GM19468 (cell line): ENCODE data around the gene SLC22A13.
"Not testable (repeated sequence)": the region's sequence is repeated elsewhere in the genome, so short reads cannot be mapped to it uniquely, and the experiment has no call there.

Experiments
- ATAC-seq: cut with Tn5 transposase; IDR thresholded peaks from one replicate; pipeline ENCODE4 v1.9.1; 2021; ENCODE audit warnings: mild to moderate bottlenecking, moderate library complexity, moderate number of reproducible peaks; ENCODE audit not compliant: unreplicated experiment; ENCODE audit errors: extremely low read depth

The SLC22A13 gene

GRCh38 chr3:38260474-38260873 is 5.1 kb upstream of the SLC22A13 start:
- ATAC-seq: no peak

- ATAC-seq: no peak
Measured at GRCh38 chr3:38264353-38264771, 1.2 kb upstream of the SLC22A13 start.

DNA sequence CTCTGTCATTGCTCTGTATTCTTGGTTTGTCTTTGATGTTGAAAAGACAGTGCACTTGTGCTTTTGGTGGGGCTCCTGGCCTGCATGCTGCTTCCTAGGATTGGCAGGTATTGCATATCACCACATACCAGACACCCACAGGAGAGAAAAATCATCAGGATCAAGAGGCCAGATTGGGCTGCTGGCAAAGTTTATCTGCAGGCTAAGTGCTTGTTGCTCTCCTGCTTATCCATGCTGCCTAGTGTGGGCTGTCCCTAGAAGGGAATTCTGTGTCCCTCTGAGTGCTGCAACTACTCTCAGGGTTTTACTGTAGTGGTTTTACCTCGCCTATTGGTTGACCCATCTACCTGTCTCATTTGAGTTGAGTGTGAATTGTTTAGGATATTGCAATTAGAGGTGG is 833 bp upstream of the SLC22A13 start:
- ATAC-seq: no peak

DNA sequence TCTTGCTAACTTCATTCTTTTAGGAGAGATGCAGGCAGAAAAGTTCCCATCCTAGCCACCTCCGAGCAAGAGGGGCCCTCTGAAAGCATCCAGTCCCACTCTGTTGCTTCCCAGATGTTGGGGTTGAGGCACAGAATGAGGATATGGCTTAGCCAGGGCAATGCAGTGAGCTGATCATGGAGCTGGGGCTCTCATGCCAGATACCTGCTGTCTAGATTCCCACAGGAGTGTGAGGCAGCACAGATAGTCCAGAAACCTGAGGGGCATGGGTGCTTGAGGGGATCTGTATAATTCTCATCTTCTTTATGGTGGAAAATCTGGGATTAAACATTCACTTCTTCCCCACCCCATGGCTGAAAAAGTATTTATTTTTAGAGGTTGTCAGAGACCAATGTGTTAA is 1.2 kb downstream of the SLC22A13 start:
- no peak for ATAC-seq

DNA sequence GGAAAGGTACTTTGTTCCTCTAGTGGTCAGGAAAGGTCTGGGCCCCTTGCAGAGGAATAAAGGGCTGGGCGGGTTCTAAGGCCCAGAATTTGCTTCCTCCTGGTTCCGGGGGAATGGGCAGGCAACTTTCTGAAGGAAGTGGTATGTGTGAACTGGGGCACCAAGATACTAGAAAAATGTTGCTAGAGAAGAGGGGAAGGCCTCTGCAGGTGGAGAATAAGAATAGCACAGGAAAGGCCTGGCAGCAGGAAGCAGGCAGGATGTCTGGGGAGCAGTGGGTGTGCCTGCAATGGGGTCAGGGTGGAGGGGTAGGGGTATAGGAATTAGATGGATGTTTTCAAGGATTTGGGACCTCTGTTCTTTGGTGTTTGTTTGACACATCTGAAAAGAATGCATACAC is 2.0 kb downstream of the SLC22A13 start:
- ATAC-seq: no peak

- no peak for ATAC-seq
Measured at GRCh38 chr3:38268087-38268486, 2.5 kb downstream of the SLC22A13 start.

GRCh38 chr3:38268522-38268921 is 2.9 kb downstream of the SLC22A13 start:
- ATAC-seq: no peak

- no peak for ATAC-seq
Measured at GRCh38 chr3:38270606-38271005, 5.0 kb downstream of the SLC22A13 start.

DNA sequence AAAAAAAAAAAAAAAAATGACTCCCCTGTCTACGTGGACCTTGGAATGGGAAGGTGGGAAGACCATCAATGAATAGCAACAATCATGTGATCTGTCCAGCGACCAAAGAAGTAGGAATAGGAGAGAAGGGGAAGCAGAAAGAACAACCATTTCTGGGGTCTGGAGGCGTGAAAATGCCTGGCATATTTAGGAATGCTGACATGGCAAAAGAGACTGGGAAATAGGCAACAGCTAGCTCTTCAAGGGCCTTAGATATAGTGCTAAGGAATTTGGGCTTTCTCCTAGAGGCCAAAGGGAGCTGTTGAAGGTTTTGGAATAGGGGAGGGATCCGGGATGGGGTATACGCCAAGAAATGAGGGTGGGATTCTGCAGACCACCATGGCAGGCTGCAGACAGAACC is 5.9 kb downstream of the SLC22A13 start:
- no peak for ATAC-seq

DNA sequence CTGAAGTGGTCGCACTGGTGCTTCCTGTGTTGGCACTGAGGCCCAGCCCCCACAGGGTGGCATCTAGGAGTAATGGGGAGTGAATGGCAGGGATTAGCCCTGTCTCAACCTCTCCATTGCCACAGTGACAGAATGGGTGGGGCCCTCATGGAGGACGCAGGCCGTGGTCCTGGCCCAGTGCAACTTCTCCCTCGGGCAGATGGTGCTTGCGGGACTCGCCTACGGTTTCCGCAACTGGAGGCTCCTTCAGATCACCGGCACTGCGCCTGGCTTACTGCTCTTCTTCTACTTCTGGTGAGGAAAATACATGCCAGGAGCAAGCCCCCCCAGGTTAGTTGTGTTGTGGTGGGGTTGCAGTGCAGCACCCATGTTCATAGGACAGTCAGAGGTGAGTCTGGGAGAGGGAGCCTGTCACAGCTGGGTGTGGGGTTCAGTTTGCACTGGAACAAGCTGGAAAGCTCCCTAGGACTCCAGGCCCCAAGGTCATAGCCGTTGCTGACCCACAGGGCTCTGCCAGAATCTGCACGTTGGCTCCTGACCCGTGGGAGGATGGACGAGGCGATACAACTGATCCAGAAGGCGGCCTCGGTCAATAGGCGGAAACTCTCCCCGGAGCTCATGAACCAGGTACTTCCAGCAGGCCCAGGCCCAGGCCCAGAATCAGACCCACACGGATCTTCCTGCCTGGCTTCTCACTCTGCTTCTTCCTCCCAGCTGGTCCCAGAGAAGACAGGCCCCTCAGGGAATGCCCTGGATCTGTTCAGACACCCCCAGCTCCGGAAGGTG is 9.4 kb downstream of the SLC22A13 start:
- no peak for ATAC-seq

DNA sequence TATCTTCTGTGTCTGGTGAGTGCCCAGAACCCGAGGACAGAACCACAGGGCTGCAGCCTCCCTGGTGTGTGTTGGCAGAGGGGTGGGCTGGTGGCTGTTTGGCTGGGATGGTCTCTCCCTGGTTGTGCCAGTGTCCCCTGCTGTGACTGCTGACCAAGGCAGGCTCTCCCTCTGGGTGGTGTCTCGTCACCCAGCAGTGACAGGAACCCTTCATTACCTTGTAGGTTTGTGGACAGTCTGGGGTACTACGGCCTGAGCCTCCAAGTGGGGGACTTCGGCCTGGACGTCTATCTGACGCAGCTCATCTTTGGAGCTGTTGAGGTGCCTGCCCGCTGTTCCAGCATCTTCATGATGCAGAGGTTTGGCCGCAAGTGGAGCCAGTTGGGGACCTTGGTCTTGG is 10.0 kb downstream of the SLC22A13 start:
- no peak for ATAC-seq

GRCh38 chr3:38276081-38276916 is 10.7 kb downstream of the SLC22A13 start:
- ATAC-seq: no peak

GRCh38 chr3:38276917-38277630 is 11.5 kb downstream of the SLC22A13 start:
- no peak for ATAC-seq

DNA sequence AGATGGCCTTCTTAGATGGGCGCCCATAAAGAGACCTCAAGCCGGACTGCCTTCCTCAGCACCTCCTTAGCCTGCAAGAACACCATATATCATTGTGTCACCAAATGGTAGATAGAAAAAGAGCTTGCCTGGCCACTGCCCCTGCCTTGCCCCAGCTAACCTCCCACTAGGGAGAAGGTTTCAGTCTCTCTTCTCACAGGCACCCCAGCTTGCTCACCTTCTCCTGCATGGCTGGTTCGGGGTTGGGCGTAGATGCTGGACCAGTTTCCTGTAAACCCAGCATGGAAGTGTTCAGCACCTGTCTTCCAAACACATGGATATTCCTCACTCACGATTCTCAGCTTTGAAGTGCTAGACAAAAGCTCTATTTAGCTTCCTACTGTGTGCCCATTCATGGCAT is 13.2 kb downstream of the SLC22A13 start:
- ATAC-seq: no peak

- no peak for ATAC-seq
Measured at GRCh38 chr3:38281895-38282686, 16.5 kb downstream of the SLC22A13 start, which contains the start of gene SLC22A14. Gene SLC22A14, plus strand, starts transcription at chr3:38282294. Its CDS starts 23,733 bp downstream, at chr3:38306027.

DNA sequence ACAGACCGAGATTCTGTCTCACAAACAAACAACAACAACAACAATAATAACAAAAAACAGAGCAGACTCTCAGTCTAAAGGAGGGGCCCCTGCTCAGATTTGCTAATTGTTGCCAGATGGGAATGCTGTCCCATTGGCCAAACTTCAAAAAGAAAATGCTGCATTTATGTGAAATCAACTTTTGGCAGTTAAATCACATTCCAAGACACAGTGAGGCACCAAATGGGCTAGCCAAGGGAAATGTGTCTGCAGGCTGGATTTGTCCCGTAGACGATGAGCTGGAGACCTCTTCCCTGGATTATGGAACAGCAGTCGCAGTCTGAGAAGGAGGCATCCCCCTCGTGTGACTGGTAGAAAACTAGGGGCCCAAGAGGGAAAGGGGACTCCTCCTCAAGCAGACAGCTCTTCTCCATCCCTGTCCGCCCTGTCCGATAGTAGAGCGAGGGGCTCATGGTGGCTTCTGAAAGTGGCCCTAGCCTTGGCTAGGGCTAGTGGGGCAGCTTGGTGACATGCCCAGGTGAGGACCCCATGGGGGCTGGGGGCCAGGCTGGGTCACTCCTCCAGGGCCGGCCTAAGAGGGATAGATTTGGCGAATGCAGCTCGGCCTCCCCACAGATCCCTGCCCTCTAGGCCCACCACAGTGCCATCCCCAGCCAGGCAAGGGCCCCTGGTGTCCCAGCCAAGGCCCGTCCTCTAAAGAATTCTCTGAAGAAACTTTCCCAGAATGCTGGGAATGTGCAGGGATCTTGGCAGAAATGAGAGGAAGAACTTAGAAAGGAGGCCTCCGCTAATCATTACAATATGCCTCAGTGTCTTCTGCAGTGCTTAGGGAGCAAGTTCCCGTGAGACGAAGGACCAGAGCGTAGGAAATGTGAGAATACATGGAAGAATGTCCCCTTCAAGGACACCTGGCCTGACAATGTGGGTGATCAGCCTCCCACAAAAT is 18.5 kb downstream of the SLC22A13 start:
- no peak for ATAC-seq

DNA sequence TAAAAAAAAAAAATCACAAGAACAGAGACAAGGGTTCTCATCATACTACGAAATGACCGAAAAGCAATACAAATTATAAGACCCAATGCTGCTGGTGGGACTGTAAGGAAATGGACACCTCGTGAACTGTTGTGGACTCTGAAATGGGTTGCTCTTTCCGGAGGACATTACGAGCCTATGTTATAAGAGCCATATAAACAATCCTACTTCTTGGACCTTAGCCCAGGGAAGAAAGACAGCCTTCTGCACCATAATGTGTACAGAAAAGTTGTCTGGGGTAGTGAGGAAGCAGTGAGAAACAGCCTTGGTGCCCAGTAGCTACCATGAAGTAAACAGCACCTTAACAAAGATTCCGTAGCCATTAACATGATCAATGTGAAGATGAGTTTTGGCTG is 19.1 kb downstream of the SLC22A13 start:
- ATAC-seq: no peak

DNA sequence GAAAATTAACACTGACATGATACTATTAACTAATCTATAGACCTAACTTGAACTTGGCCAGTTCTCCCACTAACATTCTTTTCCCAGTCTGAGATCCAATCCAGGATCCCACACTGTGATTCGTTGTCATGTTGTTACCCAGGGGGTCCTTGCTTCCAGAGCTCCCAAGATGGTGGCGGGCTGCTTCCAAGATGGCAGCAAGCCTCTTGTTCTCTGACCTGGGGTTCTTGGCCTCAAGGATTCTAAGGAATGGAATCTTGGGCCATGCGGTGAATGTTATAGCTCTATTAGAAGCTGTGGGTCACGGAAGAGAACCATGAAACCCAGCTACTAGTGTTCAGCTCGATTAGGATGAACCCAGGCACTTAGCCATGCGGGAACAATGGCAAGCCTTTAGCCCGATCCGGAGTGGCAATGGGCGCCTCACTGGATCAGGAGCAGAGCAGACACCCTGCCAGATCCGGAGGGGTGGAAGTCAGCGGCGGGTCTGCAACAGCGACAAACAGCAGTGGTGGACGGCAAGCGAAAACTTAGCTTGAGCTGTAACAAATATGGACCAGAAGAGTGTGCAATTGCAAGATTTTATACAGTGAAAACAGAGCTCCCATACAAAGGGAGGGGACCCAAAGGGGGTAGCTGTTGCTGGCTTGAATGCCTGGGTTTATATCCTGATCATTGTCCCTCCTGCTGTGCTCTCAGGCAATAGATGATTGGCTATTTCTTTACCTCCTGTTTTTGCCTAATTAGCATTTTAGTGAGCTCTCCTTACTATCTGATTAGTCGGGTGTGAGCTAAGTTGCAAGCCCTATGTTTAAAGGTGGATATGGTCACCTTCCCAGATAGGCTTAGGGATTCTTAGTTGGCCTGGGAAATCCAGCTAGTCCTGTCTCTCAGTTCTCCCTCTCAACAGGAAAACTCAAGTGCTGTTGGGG is 23.9 kb downstream of the SLC22A13 start:
- ATAC-seq: not testable (repeated sequence)
